GM12892 (cell line): ENCODE measurements around the gene ATXN10.

ENCODE experiments used
- POLR2A ChIP-seq: IDR thresholded peaks from 2 replicates; pipeline ENCODE4 v1.6.1; 2011; ENCODE audit warnings: low read depth, low read length, control low read depth
- POLR2AphosphoS5 ChIP-seq: IDR thresholded peaks from 2 replicates; pipeline ENCODE4 v1.6.1; 2011; ENCODE audit warnings: low read depth, low read length, control low read depth

- TF ChIP-seq POLR2A (no peak), POLR2AphosphoS5 (no peak)
These were observed 185.9 kb downstream of the ATXN10 start for GRCh38 chr22:45857519-45857918.
